Subcutaneous abdominal adipose tissue (tissue), 5 donors: ENCODE results near the gene PPIAL4G.
"Not testable (repeated sequence)": the region's sequence is repeated elsewhere in the genome, so short reads cannot be mapped to it uniquely, and the experiment has no call there.

Experiments
- H3K27ac ChIP-seq: one replicate; pipeline ENCODE4 v1.7.0; 2013; ENCODE audit warnings: low read depth, mild to moderate bottlenecking, inconsistent platforms, low read length, moderate library complexity
- H3K27me3 ChIP-seq, 5 donors: one replicate each; pipeline ENCODE4 v1.7.0; 2013; ENCODE audit warnings: low read length in 5 of 5, inconsistent platforms in 1 of 5; ENCODE audit not compliant: control insufficient read depth in 5 of 5, insufficient read depth in 4 of 5
- H3K36me3 ChIP-seq, 5 donors: one replicate each; pipeline ENCODE4 v1.7.0; 2013; ENCODE audit warnings: low read length in 5 of 5; ENCODE audit not compliant: control insufficient read depth in 5 of 5, insufficient read depth in 5 of 5
- H3K4me1 ChIP-seq, 5 donors: one replicate each; pipeline ENCODE4 v1.7.0; 2013; ENCODE audit warnings: low read length in 5 of 5, mild to moderate bottlenecking in 3 of 5, moderate library complexity in 1 of 5; ENCODE audit not compliant: control insufficient read depth in 5 of 5, insufficient read depth in 5 of 5
- H3K4me3 ChIP-seq, 5 donors: one replicate each; pipeline ENCODE4 v1.7.0; 2013; ENCODE audit warnings: low read length in 5 of 5, low read depth in 1 of 5
- H3K9ac ChIP-seq, 5 donors: one replicate each; pipeline ENCODE4 v1.7.0; 2013; ENCODE audit warnings: low read length in 5 of 5, mild to moderate bottlenecking in 4 of 5, moderate library complexity in 3 of 5
- H3K9me3 ChIP-seq, 5 donors: one replicate each; pipeline ENCODE4 v1.7.0; 2013; ENCODE audit warnings: low read length in 5 of 5; ENCODE audit not compliant: control insufficient read depth in 5 of 5
- donor health status: healthy.
- donor health status: healthy.
- donor health status: healthy.
- donor health status: healthy.
- donor health status: healthy.

The PPIAL4G gene

DNA sequence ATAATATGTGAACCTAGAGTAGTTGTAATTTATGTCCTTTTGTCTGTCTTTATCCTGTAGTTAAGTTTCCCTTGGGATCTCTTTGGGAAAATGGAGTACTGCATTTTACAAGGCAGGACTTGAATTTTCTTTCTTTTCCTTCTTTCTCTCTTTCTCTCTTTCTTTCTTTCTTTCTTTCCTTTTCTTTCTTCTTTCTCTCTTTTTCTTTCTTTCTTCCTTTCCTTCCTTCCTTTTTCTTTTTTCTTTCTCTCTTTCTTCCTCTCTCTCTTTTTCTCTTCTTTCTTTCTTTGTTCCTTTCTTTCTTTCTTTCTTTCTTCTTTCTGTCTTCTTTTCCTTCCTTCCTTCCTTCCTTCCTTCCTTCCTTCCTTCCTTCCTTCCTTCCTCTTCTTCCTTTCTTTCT, 10.8 kb upstream of the PPIAL4G start:
- H3K27ac ChIP-seq, H3K9ac ChIP-seq, H3K36me3 ChIP-seq, H3K27me3 ChIP-seq, H3K4me1 ChIP-seq, H3K4me3 ChIP-seq, H3K9me3 ChIP-seq: not testable (repeated sequence)

DNA sequence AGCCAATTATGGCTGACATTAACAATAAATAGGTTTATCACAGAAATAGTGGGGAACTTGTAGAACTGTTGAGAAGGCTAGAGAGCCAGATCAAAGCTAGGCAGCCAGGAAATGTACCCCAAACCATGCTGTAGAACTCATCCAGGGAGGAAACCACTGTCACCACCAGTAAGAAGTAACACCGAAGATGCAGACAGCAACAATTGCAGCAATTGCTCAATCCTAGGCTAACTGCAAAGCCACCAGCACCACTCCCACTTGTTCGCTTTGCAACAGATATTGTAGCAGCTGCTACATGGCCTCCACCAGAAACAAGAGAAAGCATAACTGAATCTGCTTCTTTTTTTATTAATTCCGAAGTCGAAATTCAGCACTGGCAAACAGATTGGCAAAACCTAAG, 2.0 kb downstream of the PPIAL4G start:
- H3K9me3 ChIP-seq, H3K36me3 ChIP-seq, H3K4me1 ChIP-seq, H3K4me3 ChIP-seq, H3K9ac ChIP-seq, H3K27me3 ChIP-seq, H3K27ac ChIP-seq: not testable (repeated sequence)

DNA sequence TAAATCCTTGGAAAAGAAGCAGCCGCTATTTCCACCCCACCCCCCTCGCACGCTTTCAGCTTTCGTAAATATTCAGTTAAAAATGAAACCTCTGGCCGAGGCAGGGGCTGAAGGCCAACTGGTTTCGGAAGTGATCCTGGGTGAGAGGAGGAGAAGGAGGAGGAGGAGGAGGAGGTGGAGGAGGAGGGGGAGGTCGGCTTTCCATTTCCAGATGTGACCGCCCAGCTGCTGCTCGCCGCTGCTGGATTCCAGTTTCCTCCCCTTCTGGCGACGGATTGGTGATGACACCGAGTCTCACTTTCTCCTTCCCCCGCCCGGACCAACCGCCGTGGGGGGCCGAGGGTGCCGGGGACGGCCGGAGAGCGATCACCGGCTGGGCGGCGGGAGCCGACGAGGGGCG, 23.4 kb downstream of the PPIAL4G start:
- not testable (repeated sequence) for H3K27ac ChIP-seq, H3K27me3 ChIP-seq
- H3K4me3 ChIP-seq, result peak overlapping the region in 4 of 5 donors; percentile 53 to 71 (median 61)

DNA sequence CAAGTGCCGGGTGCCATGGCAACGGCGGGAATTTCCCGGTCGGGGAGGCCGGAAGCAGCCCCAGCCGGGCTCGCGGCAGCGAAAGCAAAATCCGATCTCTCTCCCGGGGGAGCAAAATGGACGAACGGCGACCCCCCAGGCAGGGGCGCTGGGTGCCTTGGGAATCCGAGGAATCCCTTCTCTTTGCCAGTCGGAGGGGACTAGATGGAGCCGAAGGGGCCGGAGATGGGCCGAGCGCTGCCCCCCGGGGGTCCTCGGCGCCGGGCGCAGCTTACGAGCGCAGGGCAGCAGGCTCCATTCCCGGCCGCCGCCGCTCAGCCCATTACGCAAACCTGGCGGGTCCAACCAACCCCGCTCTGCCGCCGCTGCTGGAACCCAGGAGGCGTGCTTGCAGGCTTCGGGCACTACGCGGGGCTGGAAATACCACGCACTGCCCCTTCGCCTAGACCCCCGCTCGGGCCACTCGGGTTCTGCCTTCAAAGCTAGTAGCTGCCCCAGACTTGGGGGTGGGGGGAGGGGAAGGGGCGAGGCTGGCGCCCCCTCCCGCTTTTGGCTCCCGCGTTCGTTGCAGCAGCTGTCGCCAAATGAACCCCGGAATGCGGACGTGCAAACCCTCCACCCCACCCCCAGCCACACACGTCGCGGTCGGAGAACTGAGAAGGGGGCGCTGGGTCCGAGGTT, 24.1 kb downstream of the PPIAL4G start:
- not testable (repeated sequence) for H3K36me3 ChIP-seq, H3K27me3 ChIP-seq, H3K9me3 ChIP-seq, H3K4me1 ChIP-seq, H3K27ac ChIP-seq
- H3K4me3 ChIP-seq, result peak overlapping the region in 4 of 5 donors; percentile 53 to 71 (median 61)
- peak overlapping the region in 1 of 5 donors; percentile 40 for H3K9ac ChIP-seq

More for the DNA sequence above, 23.4 kb downstream of the PPIAL4G start:
- not testable (repeated sequence) for H3K4me1 ChIP-seq, H3K9me3 ChIP-seq, H3K36me3 ChIP-seq
- peak overlapping the region in 1 of 5 donors; percentile 40 for H3K9ac ChIP-seq

DNA sequence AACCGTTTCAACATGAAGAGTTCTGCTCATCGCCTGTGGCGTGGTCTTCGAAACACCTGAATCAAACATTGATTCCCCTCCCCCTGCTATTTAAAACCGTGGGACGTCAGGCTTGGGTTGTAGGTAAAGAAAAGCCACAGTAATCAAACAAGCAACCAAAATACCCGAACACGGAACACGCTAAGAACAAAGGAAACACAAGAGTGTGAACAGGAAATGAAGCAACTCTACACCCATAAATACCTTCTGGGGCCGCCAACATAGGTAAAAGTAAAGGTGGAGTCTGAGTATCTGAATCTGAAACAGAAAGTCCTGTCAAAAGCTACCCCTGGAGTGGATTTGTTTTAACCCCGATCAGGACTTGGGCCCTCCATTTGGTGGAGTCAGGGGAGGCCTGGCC, 24.7 kb downstream of the PPIAL4G start:
- not testable (repeated sequence) for H3K27ac ChIP-seq, H3K27me3 ChIP-seq, H3K4me1 ChIP-seq, H3K36me3 ChIP-seq, H3K9me3 ChIP-seq, H3K9ac ChIP-seq
- peak overlapping the region in 4 of 5 donors; percentile 44 to 71 (median 56) for H3K4me3 ChIP-seq

DNA sequence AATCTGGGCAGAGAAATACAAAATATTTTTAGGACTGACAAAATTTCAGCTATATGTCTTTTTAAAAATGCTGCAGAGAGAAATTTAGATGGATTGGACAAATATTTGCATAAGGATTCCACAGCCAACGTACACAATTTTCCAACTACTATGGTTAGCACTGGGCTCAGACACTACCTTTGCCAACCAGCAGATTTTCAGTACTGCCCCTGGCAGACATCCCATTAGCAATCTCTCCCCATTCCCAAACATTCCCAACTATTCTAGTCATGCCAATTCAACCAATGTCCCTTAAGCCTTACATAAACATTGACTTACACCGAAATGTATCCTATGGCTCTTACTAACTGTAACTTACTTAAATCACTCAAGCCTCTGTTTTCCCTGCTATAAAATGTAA, 30.3 kb downstream of the PPIAL4G start:
- H3K9ac ChIP-seq, H3K4me1 ChIP-seq, H3K9me3 ChIP-seq, H3K4me3 ChIP-seq, H3K36me3 ChIP-seq, H3K27ac ChIP-seq, H3K27me3 ChIP-seq: not testable (repeated sequence)

DNA sequence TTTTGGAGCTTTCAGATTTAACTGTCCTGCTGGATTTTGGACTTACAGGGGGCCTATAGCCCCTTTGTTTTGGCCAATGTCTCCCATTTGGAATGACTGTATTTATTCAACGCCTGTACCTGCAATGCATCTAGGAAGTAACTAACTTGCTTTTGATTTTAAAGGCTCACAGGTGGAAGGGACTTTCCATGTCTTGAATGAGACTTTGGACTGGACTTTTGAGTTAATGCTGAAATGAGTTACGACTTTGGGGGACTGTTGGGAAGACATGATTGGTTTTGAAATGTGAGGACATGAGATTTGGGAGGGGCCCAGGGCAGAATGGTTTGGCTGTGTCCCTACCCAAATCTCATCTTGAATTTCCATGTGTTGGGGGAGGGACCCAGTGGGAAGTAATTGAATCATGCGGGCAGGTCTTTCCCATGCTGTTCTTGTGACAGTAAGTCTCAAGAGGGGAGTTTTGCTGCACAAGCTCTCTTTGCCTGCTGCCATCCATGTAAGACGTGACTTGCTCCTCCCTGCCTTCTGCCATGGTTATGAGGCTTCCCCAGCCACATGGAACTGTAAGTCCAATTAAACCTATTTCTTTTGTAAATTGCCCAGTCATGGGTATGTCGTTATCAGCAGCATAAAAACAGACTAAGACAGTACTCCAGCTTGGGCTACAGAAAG, 43.3 kb downstream of the PPIAL4G start:
- not testable (repeated sequence) for H3K36me3 ChIP-seq, H3K4me1 ChIP-seq, H3K9ac ChIP-seq, H3K9me3 ChIP-seq, H3K27me3 ChIP-seq, H3K4me3 ChIP-seq, H3K27ac ChIP-seq

DNA sequence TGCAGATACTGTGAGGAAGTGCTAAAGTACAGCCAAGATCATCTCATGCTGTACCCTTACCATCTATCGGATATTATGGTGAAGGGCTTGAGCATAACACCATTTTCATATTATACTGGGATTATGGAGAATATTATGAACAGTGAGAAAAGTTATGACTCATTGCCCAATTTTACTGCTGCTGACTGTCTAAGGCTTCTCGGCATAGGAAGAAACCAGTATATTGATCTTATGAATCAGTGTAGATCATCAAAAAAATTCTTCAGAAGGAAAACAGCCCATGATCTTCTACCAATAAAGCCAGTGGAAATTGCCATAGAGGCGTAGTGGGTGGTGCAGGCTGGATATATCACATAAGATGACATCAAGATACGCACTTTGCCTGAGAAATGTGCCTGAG, 47.7 kb downstream of the PPIAL4G start:
- Histone ChIP-seq H3K9ac (no peak overlapping the region), H3K36me3 (peaks cover 0 to 4% (median 0%) of the 10 kb centered on the region in 5 donors), H3K9me3 (no peaks in the 10 kb centered on the region), H3K27ac (no peak overlapping the region), H3K4me3 (no peak overlapping the region), H3K4me1 (peaks cover 0 to 5% (median 2%) of the 10 kb centered on the region in 5 donors), H3K27me3 (no peaks in the 10 kb centered on the region)

DNA sequence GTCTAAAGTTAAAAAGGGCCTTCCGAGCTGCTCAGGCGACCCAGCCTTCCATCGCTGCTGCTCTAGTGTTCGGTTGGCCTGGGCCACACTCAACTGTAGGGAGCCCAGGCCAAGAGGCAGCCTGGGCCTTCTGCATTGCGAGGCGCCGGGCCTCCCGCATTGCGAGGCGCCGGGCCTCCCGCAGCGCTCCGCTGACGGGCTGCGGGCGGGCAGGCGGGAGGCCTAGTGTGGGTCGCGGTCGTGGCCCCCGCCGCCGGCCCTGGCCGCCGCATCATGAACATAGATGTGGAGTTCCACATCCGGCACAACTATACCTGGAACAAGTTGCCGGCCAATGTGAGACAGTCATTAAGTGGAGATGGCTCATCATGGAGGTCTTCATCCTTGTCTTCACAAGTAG, 48.3 kb downstream of the PPIAL4G start:
- no peaks in the 10 kb centered on the region for H3K27me3 ChIP-seq
- H3K4me1 ChIP-seq, result peaks cover 0 to 5% (median 2%) of the 10 kb centered on the region in 5 donors
- no peak overlapping the region for H3K4me3 ChIP-seq
- no peak overlapping the region for H3K27ac ChIP-seq
- peaks cover 0 to 4% (median 0%) of the 10 kb centered on the region in 5 donors for H3K36me3 ChIP-seq
- H3K9ac ChIP-seq, result no peak overlapping the region
- H3K9me3 ChIP-seq, result no peaks in the 10 kb centered on the region

DNA sequence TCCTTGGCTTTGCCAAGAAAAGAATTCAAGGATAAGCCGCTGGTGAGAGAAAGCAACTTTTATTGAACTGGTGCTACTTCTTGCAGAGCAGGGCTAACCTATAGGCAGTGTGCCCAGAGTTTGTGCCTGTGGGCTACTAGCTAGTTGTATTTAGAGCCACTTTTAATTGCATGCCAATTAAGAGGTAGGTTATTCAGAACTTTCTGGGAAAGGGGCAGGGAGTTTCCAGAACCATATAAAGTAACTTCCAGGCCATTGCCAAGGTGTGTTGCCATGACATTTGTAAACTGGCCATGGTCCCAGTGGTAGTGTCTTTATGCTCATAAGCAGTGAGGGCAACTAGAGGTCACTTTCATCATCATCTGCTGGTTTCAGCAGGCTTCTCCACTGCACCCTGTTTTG, 50.2 kb downstream of the PPIAL4G start:
- H3K27ac ChIP-seq, H3K4me1 ChIP-seq, H3K9ac ChIP-seq: not testable (repeated sequence)

More for the DNA sequence above, 50.2 kb downstream of the PPIAL4G start:
- H3K4me3 ChIP-seq, H3K9me3 ChIP-seq, H3K36me3 ChIP-seq, H3K27me3 ChIP-seq: not testable (repeated sequence)
